ENCODE data around the gene COL2A1. TPM values are rescaled to one million over a fixed set of nuclear protein-coding genes. Genes with fewer than 3 reads are reported as not detected.

COL2A1 gene
- total RNA-seq, 1 donor from 2014 or later: not detected

- Histone ChIP-seq H3K27me3 (no peaks in the 10 kb centered on the region), H3K27ac (no peak overlapping the region), H3K36me3 (no peaks in the 10 kb centered on the region), H3K4me3 (no peak overlapping the region), H3K4me1 (no peaks in the 10 kb centered on the region), H3K9me3 (no peaks in the 10 kb centered on the region)
- intact Hi-C loops (cut with DNase I): no loop called here
- ATAC-seq (no peak), DNase-seq (no peak)
- TF ChIP-seq, protein P1, sequence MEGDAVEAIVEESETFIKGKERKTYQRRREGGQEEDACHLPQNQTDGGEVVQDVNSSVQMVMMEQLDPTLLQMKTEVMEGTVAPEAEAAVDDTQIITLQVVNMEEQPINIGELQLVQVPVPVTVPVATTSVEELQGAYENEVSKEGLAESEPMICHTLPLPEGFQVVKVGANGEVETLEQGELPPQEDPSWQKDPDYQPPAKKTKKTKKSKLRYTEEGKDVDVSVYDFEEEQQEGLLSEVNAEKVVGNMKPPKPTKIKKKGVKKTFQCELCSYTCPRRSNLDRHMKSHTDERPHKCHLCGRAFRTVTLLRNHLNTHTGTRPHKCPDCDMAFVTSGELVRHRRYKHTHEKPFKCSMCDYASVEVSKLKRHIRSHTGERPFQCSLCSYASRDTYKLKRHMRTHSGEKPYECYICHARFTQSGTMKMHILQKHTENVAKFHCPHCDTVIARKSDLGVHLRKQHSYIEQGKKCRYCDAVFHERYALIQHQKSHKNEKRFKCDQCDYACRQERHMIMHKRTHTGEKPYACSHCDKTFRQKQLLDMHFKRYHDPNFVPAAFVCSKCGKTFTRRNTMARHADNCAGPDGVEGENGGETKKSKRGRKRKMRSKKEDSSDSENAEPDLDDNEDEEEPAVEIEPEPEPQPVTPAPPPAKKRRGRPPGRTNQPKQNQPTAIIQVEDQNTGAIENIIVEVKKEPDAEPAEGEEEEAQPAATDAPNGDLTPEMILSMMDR (IDR thresholded peaks at IDR 0.05): no peak
Measured at GRCh38 chr12:47987411-47988072, 16.7 kb downstream of the COL2A1 start.

- TF ChIP-seq, protein P1 (IDR thresholded peaks at IDR 0.05): no peak
- H3K36me3 ChIP-seq: no peaks in the 10 kb centered on the region
- no peaks in the 10 kb centered on the region for H3K27me3 ChIP-seq
- DNase-seq (no peak), ATAC-seq (no peak)
- H3K4me3 ChIP-seq: no peak overlapping the region
- H3K27ac ChIP-seq: no peak overlapping the region
- no peaks in the 10 kb centered on the region for H3K9me3 ChIP-seq
- intact Hi-C loops (cut with DNase I): no loop called here
- no peaks in the 10 kb centered on the region for H3K4me1 ChIP-seq
Measured at GRCh38 chr12:47986832-47987231, 17.4 kb downstream of the COL2A1 start.

DNA sequence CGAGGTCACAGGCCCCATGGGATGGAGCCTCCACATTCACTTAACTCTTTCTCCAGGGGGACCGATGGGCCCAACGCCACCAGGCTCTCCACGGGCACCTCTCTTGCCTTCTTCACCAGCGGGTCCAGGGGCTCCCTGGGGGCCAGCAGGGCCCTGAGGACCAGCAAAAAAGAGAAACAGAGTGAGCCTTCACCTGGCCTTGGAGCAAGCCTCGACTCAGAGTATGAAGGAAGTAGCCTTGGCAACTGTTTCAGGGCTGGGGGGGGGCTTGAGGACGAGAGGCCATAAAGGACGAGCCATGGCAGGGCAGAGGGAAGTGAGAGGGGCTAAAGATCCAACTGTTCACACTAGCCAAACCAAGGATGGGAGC is 18.0 kb downstream of the COL2A1 start:
- TF ChIP-seq, protein P1 (IDR thresholded peaks at IDR 0.05): no peak
- no peak for DNase-seq
- intact Hi-C loops (cut with DNase I): no loop called here
- Histone ChIP-seq H3K4me1 (no peaks in the 10 kb centered on the region), H3K27me3 (no peaks in the 10 kb centered on the region), H3K4me3 (no peak overlapping the region), H3K27ac (no peak overlapping the region), H3K9me3 (no peaks in the 10 kb centered on the region), H3K36me3 (no peaks in the 10 kb centered on the region)
- no peak for ATAC-seq

DNA sequence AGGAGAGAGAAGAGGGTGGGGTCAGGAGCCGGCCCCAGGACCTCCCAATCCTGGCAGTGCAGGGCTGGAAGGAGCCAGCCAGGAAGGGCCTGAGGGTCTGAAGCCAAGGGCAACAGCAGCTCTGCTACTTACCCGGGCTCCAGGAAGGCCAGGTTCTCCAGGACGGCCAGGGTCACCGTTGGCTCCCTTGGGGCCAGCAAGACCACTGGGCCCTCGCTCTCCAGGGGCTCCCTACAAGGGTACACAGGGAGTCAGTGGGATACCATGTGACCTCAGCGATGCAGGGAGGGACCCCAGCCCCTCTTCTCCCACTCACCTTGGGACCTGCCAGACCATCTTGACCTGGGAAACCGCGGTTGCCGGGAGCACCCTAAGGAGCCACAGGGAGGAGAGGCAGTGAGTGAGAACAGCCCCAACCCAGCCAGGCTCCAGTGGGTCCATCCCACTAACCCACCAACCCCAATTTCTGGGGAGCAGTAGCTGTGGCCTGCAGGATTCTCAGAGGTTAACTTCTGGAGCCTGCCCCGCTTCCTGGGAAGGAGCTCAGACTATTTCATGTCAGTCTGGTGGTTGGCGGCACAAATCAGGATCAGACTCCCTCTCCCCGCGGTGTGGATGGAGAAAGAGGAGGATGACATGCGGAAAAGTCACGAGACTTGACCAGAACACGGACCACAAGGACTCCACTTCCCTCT is 18.5 kb downstream of the COL2A1 start:
- no peak overlapping the region for H3K27ac ChIP-seq
- TF ChIP-seq, protein P1 (IDR thresholded peaks at IDR 0.05): no peak
- H3K4me1 ChIP-seq: no peaks in the 10 kb centered on the region
- H3K4me3 ChIP-seq: no peak overlapping the region
- no peaks in the 10 kb centered on the region for H3K36me3 ChIP-seq
- no peaks in the 10 kb centered on the region for H3K27me3 ChIP-seq
- no peaks in the 10 kb centered on the region for H3K9me3 ChIP-seq
- no peak for ATAC-seq
- intact Hi-C loops (cut with DNase I): no loop called here
- no peak for DNase-seq

DNA sequence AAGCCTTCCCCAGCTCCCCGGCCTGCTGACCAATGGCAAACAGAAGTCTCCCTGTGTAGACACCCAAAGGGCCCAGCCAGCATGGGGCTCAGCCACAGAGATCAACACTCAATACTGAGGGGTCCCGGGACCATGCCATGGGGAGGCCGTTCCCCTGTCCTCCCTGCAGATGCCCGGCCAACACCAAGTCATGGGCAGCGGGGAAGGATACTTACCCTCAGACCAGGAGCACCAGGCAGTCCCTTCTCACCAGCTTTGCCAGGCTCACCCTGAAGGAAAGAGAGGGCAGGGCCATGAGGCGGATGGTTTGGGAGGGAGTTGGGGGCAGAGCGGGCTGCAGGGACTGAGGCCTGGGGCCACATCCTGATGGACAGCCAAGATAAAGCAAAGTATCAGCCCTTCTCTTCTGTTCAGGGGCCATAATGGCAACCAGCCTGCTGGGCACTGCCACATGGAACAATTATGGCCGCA is 19.9 kb downstream of the COL2A1 start:
- H3K9me3 ChIP-seq: no peaks in the 10 kb centered on the region
- no peak overlapping the region for H3K4me3 ChIP-seq
- DNase-seq (no peak), ATAC-seq (no peak)
- no peak overlapping the region for H3K27ac ChIP-seq
- TF ChIP-seq, protein P1 (IDR thresholded peaks at IDR 0.05): no peak
- no peaks in the 10 kb centered on the region for H3K36me3 ChIP-seq
- H3K27me3 ChIP-seq: no peaks in the 10 kb centered on the region
- intact Hi-C loops (cut with DNase I): no loop called here
- no peaks in the 10 kb centered on the region for H3K4me1 ChIP-seq
